ENCODE measurements around the gene LRRD1. TPM values are rescaled to one million over a fixed set of nuclear protein-coding genes. Genes with fewer than 3 reads are reported as not detected.
A peak's percentile ranks its signal among the peaks of the same experiment; 100 is the strongest.

LRRD1 gene
- total and polyA plus RNA-seq, 9 of the 15 experiments (the other 6 are each of a cell fraction or from before 2014, with no cell fraction given) = 0.07 to 0.15 TPM; not detected in 7

DNA sequence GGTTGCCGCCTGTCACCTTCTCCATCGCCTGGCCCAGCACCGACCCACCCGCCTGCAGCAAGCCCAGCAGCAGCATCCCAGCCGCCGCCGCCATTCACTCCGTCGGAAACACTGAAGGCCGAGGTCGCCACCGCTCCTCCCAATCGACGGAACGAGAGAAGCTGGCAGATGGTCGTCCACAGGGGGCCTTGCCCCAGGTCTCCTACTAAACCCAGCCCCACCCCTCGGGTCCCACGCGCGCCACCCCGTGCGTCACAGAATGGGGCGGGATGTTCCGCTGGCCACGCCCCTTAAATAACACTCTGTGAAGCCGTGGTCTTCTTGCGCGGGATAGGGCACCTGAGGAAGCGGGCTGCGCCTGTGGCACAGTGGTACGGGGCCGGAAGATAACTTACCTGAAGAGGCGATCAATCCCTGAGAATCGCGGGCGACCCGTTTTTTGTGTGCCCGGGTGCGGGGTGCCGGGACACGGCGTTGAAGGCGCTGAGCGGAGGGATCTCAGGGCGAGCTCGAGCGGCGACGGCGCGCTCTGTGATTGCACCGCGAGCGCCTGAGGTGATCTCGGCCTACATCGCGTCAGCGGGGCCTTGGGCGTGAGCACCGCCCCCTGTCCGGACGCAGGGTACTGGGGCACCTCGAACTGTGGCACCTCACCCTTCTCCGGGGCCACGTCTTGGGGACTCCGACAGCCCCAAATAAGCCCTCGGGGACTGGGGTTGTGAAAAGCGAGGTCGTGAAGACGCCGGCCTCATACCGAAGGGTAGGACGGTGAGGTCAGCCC, 44.5 kb downstream of the LRRD1 start, which contains the start of gene CYP51A1 (continued):
- TF ChIP-seq POLR2B (IDR thresholded peaks at IDR 0.05; ENCODE audit: low read depth, partially characterized antibody) (peak; percentile 89), MYC (IDR thresholded peaks at IDR 0.05; ENCODE audit: low read depth, low read length) (peak; percentile 63), MYC (CRISPR knock-in tag; IDR thresholded peaks at IDR 0.05; ENCODE audit: borderline replicate concordance, low read depth) (peak; percentile 94; the same call in 1 of the 2 replicates), CCNT2 (IDR thresholded peaks at IDR 0.05; ENCODE audit: borderline replicate concordance, extremely low read depth, insufficient read length, low read depth, low read length) (peak; percentile 95), ZNF431 (CRISPR knock-in tag; IDR thresholded peaks at IDR 0.05) (peak; percentile 31; the same call in 1 of the 2 replicates), NR0B1 (IDR thresholded peaks at IDR 0.05; ENCODE audit: partially characterized antibody) (no peak), ZBTB17 (CRISPR knock-in tag; IDR thresholded peaks at IDR 0.05) (peak; percentile 65), TRIM24 (IDR thresholded peaks at IDR 0.05) (peak; percentile 27 to 65; a peak in 1 of 4 replicates), TRIM25 (IDR thresholded peaks at IDR 0.05; ENCODE audit: borderline replicate concordance) (no peak), NR2C2 (CRISPR knock-in tag; IDR thresholded peaks at IDR 0.05) (0 out of 2 replicates have a peak, but pooled peaks have one; percentile 8), NR2C2 (tag; IDR thresholded peaks at IDR 0.05) (peak; percentile 81), RFX7 (CRISPR knock-in tag; IDR thresholded peaks at IDR 0.05) (no peak), HMG20A (CRISPR knock-in tag; conservative IDR thresholded peaks at IDR 0.05) (no peak), HDAC8 (tag; IDR thresholded peaks at IDR 0.05) (no peak), UBTF (IDR thresholded peaks at IDR 0.05; ENCODE audit: borderline replicate concordance in 1 of 2, low read depth in 2 of 2, low read length in 2 of 2) (0 out of 4 replicates have a peak, but pooled peaks of 1 of the 2 experiments have one; percentile 71), POLR3A (IDR thresholded peaks at IDR 0.05; ENCODE audit: borderline replicate concordance, extremely low read depth, insufficient read depth, insufficient read length) (no peak), SAFB (IDR thresholded peaks at IDR 0.05; ENCODE audit: borderline replicate concordance, low read depth, low read length) (peak; percentile 57; the same call in 1 of the 2 replicates)

Data from K562 (cell line).